Upper lobe of right lung (tissue), 1 donor: ENCODE data around the gene ACTRT3. TPM values are rescaled to one million over a fixed set of nuclear protein-coding genes. Genes with fewer than 3 reads are reported as not detected.
"Not testable (repeated sequence)": the region's sequence is repeated elsewhere in the genome, so short reads cannot be mapped to it uniquely, and the experiment has no call there.

Experiments
- ATAC-seq: fragments of 200-7000 bp; cut with Tn5 transposase; one replicate; pipeline ENCODE4 v1.9.1; 2020; ENCODE audit warnings: mild to moderate bottlenecking, moderate library complexity
- DNase-seq: peaks from one replicate; pipeline ENCODE4 v3.0.0-alpha.2; 2020
- H3K27ac ChIP-seq: fragments of 200-600 bp; one replicate; pipeline ENCODE4 v1.8.0; 2022
- H3K27me3 ChIP-seq: fragments of 200-600 bp; one replicate; pipeline ENCODE4 v1.8.0; 2022; ENCODE audit warnings: mild to moderate bottlenecking
- H3K36me3 ChIP-seq: fragments of 200-600 bp; one replicate; pipeline ENCODE4 v1.8.0; 2022
- H3K4me1 ChIP-seq: fragments of 200-600 bp; one replicate; pipeline ENCODE4 v1.8.0; 2022
- H3K4me3 ChIP-seq: fragments of 200-600 bp; one replicate; pipeline ENCODE4 v1.8.0; 2022; ENCODE audit warnings: mild to moderate bottlenecking
- H3K9me3 ChIP-seq: fragments of 200-600 bp; one replicate; pipeline ENCODE4 v1.8.0; 2022
- intact Hi-C: fragments of 100-400 bp; cut with DNase I; formaldehyde crosslinking; loops from one replicate; pipeline ENCODE4 v1.11.0; 2022
- total RNA-seq: library from RNA; stranded (reverse); fragmentation: NEBNext Ultra II Directional; extraction: Animal tissue kit (Norgen Biotek cat#: 25700); gene quantifications from one replicate; pipeline ENCODE4 v1.2.1, GENCODE V29; 2021
- TF ChIP-seq, protein P1 (sequence below): fragments of 200-600 bp; IDR thresholded peaks from one replicate; pipeline ENCODE4 v1.8.0; 2022; ENCODE audit warnings: antibody characterized with exemption
- donor health status: DM: no; HTN: yes; CAD: no; lungs with severe emphysema.

ACTRT3 gene
- total RNA-seq, 1 donor from 2014 or later, result 1.2 TPM

DNA sequence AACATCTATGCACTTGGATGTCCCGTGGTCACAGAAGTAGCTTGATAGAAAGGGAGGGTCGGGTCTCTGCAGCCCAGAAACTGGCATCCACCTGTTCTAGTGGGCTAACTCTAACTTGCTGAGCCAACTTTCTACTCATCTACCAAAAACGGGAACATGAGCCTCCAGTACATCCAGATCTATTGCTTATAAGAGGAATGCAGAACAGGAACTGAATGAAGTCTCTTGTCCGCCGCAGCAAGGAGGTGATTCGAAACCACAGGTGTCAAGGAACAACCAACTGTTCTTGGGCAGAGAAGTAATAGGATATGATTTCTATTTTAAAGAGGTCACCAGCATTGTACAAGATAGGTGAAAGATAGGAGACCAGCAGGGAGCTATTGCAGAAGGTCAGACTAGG, 22.4 kb downstream of the ACTRT3 start:
- DNase-seq (no peak), ATAC-seq (no peak)
- TF ChIP-seq, protein P1, sequence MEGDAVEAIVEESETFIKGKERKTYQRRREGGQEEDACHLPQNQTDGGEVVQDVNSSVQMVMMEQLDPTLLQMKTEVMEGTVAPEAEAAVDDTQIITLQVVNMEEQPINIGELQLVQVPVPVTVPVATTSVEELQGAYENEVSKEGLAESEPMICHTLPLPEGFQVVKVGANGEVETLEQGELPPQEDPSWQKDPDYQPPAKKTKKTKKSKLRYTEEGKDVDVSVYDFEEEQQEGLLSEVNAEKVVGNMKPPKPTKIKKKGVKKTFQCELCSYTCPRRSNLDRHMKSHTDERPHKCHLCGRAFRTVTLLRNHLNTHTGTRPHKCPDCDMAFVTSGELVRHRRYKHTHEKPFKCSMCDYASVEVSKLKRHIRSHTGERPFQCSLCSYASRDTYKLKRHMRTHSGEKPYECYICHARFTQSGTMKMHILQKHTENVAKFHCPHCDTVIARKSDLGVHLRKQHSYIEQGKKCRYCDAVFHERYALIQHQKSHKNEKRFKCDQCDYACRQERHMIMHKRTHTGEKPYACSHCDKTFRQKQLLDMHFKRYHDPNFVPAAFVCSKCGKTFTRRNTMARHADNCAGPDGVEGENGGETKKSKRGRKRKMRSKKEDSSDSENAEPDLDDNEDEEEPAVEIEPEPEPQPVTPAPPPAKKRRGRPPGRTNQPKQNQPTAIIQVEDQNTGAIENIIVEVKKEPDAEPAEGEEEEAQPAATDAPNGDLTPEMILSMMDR, result no peak
- Histone ChIP-seq H3K4me1 (no peaks in the 10 kb centered on the region), H3K27ac (no peak overlapping the region), H3K36me3 (no peaks in the 10 kb centered on the region), H3K27me3 (peaks cover 8% of the 10 kb centered on the region), H3K4me3 (no peak overlapping the region), H3K9me3 (no peaks in the 10 kb centered on the region)
- intact Hi-C loops, result no loop called here

DNA sequence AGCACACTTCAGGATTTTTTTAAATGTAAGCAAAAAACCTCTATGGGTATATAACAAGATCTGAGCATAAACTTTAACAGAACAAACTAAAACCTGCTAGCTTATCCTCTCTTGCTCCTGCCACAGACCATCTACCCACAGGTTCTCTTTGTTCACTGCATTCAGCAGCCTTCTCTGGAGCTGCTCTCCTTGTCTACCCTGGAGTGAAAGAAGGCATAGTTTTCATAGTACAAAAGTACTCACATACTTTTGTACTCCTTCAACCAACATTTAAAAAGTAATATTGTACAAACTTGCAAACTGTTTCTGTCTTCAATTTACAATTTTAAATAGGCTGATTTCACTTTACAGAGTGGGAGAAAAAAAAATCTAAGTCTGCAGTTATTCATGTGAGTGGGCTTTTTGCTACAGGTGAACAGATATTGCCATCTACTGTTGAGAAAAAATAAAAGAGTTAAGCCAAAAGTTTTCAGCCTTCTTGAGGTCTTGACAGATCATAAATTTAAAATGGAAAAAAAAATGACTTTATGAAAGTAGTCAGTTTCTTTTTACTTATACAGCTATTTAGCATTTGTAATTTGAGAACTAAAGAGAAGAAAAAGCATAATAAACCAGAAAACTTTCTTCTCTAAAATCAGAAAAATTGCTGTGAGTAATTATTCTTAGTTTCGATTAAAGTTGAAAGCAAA, 24.9 kb downstream of the ACTRT3 start:
- Histone ChIP-seq H3K9me3 (no peaks in the 10 kb centered on the region), H3K27ac (no peak overlapping the region), H3K4me1 (no peaks in the 10 kb centered on the region), H3K36me3 (no peaks in the 10 kb centered on the region), H3K4me3 (no peak overlapping the region), H3K27me3 (peaks cover 8% of the 10 kb centered on the region)
- TF ChIP-seq, protein P1, result peak; percentile 40
- intact Hi-C loops, result no loop called here
- DNase-seq, result no peak
- ATAC-seq, result no peak

GRCh38 chr3:169739067-169739466, 30.3 kb downstream of the ACTRT3 start:
- ATAC-seq (no peak), DNase-seq (no peak)
- TF ChIP-seq, protein P1, result no peak
- Histone ChIP-seq H3K27me3 (no peaks in the 10 kb centered on the region), H3K36me3 (no peaks in the 10 kb centered on the region), H3K4me1 (no peaks in the 10 kb centered on the region), H3K27ac (no peak overlapping the region), H3K4me3 (no peak overlapping the region), H3K9me3 (no peaks in the 10 kb centered on the region)
- intact Hi-C loops, result no loop called here

GRCh38 chr3:169731857-169732256, 37.5 kb downstream of the ACTRT3 start:
- H3K9me3 ChIP-seq, H3K27me3 ChIP-seq, H3K27ac ChIP-seq, H3K4me3 ChIP-seq, DNase-seq, H3K4me1 ChIP-seq, intact Hi-C loops, H3K36me3 ChIP-seq, ATAC-seq: not testable (repeated sequence)

DNA sequence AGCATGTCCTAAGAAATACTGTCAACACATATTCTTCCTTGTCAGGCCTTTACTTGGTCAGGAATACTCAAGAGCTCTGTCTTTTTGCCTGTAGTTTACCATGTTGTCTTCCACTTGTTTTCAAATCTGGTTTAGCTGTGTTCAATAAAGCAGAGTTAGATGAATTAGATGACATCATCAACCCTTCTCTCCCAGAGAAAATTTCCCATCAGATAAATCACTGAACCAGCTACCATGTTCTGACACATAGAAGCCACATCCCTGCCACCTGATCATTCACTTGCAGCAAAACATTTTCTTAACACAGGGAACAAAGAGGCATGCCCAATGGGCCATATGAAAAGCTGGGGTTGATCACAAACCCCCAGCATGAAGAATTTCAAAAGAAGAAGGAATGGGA, 46.6 kb downstream of the ACTRT3 start:
- H3K4me1 ChIP-seq, result no peaks in the 10 kb centered on the region
- DNase-seq, result no peak
- no peaks in the 10 kb centered on the region for H3K27me3 ChIP-seq
- ATAC-seq, result no peak
- H3K4me3 ChIP-seq, result no peak overlapping the region
- no peaks in the 10 kb centered on the region for H3K36me3 ChIP-seq
- intact Hi-C loops, result no loop called here
- H3K9me3 ChIP-seq, result no peaks in the 10 kb centered on the region
- H3K27ac ChIP-seq, result no peak overlapping the region
- TF ChIP-seq, protein P1, result no peak

- ATAC-seq, H3K27me3 ChIP-seq, intact Hi-C loops, H3K36me3 ChIP-seq, H3K4me3 ChIP-seq, H3K27ac ChIP-seq, H3K9me3 ChIP-seq, DNase-seq, H3K4me1 ChIP-seq: not testable (repeated sequence)
Measured at GRCh38 chr3:169718415-169718814, 50.9 kb downstream of the ACTRT3 start.

Other genes starting within 250 kb of the ACTRT3 start
- gene MECOM, start 105.8 kb downstream of the ACTRT3 start, total RNA-seq, result 87.8 TPM
- 5.4 TPM for gene TERC, start 4.5 kb downstream of the ACTRT3 start, total RNA-seq
- gene MYNN, start 3.8 kb upstream of the ACTRT3 start, total RNA-seq, result 14.6 TPM
- gene LRRIQ4, start 43.3 kb upstream of the ACTRT3 start, total RNA-seq, result 0.29 TPM
- 0.98 TPM for gene LRRC34, start 43.3 kb upstream of the ACTRT3 start, total RNA-seq
- gene LRRC31, start 100.4 kb upstream of the ACTRT3 start, total RNA-seq, result 1.7 TPM
- not detected for gene SAMD7, start 142.0 kb upstream of the ACTRT3 start, total RNA-seq
- gene SEC62, start 197.2 kb upstream of the ACTRT3 start, total RNA-seq, result 157 TPM